Measurements from ENCODE around the gene OSM.

DNA sequence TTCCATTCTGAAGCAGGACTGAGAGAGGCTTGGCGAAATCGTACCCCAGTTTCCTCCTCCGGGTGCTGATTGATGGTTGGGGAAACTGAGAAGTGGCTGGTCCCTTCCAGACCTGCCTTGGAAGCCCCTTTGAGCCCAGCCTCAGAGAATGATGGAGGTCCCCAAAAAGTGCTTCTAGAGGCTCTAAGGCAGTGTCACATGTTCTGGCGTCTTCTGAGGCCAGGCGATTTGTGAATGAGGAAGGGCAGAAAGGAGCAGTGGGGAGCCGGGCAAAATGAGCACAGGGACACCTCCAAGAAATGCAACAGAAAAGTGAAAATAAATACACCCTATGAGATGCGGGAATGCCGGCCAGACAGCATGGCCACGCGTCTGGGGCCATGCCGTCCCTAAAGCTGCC lies 19.1 kb downstream of the OSM start:
- TF ChIP-seq POLR2AphosphoS5 (IDR thresholded peaks at IDR 0.05; ENCODE audit: low read depth, low read length) (no peak), TAF1 (IDR thresholded peaks at IDR 0.05; ENCODE audit: borderline replicate concordance, low read depth, low read length) (no peak), POLR2A (IDR thresholded peaks at IDR 0.05; ENCODE audit: low read depth, low read length) (no peak)

All from GM12892 (cell line).